ENCODE results near the gene RIPOR1.

The RIPOR1 gene

DNA sequence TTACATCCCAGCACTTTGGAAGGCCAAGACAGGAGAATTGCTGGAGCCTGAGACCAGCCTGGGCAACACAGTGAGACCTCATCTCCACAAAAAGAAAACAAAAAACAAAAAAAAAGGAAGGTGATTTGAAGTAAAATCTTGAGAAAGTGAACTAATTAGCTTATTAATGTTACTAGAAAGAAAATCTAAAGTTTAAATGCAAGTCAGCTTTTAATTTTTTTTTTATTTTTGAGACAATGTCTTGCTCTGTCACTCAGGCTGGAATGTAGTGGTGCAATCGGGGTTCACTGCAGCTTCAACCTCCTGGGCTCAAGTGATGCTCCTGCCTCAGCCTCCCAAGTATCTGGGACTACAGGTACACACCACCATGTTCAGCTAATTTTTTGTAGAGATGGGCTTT, 30.2 kb downstream of the RIPOR1 start:
- DNase-seq: no peak

DNA sequence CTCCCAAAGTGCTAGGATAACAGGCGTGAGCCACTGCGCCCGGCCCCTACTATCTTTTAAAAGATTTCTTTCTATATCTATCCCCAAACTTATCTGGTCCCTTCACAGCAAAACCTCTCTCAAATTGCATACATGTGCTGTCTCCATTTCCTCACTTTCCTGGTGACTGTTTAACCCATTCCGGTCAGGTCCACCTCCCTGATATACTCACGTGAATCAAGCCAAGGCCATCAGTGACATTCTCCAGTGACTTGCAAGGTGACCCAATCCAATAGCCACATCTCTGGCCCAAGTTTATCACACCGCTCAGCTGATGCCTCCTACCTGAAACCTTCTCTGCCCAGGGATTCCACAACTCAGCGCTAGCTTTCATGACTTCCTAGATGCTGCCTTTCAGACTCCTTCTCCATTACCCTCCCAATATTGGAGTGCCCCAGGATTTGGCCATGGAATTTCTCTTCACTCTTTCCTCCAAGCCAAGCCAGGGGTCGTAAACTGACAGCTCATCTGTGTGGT, 32.3 kb downstream of the RIPOR1 start:
- DNase-seq: no peak

DNA sequence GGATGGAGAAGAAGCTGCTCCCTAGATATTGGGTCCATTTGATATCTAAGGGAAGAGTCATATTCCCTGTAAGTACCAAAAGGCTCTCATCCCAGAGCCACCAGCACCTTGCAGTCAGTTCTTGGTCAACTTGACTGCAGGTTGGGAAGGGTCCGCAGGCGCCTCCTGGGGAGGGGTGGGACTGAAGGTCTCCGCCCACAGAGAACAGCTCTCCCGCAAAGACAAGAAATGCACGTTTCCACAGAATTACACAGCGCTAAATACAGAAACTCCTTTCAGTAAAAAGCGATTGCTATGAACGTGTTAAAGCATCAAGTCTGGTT, 32.8 kb downstream of the RIPOR1 start:
- no peak for DNase-seq

DNA sequence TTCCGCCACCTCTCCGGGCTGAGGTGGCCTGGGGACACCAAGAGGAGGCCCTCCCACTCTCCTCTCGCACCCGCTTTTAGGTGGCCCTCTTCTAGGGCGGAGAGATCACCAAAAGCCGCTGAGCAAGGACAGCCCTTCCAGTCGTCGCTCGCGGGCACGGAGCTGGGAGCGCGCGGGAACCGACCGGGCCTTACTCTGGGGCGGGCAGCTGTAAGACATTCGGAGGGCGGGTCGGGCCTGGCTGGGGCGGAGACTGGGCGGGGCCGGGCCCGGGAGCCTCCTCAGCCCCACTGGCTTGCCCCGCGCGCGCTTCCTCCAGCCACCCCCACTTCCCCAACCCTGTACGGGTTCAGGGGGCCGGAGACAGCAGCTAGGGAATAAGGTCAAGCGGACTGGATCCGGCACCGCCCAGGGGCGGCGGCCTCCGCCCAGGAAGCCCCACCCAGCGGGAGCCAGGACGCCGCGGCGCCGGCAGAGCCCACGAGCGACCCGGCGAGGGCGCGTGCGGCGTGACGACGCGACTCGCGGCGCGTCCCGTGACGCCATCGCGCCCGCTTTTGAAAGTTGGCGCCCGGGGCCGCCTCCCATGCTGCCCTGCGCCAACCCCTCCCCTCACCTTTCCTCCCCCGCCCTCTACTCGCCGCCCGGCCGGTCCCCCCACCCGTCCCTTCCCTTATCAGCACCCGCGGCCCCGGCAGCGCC, 33.3 kb downstream of the RIPOR1 start:
- DNase-seq: peak; percentile 97

DNA sequence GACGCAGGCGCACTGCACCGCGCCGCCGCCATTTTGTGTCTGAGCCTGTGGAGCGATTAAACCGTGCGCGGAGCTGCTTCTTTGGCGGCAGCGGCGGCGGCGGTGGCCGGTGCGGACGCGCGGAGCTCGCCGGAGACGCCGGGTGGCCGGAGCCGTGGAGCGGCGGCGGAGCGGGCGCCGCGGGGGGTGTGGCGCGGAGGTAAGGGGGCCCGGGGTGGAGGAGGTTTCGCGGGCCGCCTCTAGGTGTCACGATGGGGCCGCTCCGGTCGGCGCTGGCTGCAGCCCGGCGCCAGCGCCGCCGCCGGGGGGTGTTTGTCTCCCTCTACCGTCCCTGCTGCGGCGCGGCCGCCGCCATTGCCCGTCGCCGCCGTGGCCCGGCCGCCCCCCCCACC, 33.9 kb downstream of the RIPOR1 start, which contains the start of gene CTCF:
Gene CTCF, plus strand, starts transcription at position 1 of the 392 bp plus-strand sequence. CDS start 48,307 bp downstream, outside the sequence.
- DNase-seq: peak; percentile 65

DNA sequence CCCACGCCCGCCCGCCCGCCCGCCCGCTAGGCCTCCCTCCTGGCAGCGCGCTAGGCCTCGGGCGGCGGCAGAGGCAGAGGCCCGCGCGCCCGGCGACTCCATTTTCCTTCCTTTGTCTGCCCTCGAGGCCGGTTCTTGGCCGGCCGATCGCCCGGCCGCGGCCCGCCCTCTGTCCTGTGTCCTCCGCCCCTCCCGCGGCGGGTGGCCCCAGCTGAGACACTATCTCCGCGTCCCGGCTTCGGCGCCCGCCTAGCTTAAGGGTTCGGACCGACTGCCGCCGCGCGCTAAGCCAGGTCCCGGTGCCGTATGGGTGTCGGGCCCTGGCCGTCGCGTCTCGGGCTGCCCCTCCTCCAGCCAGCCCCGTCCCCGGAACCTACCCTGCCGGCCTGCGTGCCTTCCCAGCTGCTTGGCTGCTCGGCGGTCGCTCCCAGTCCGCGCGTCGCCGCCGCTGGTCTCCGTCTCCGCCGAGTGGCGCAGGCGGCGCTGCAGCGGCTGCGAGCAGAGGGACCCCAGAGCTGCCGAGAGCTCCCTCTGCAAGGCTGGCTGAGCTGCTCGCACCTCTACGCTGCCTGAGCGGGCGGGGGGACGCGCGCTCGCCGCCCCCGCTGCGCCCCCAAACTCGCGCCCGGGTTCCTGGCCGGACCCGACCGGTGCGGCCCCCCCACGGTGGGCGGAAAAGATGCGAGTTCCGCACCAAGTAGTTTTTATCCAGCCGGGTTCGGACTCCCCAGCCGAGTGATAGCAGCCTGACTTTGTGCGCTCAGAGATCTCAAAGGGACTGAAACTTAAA, 34.5 kb downstream of the RIPOR1 start:
- no peak for DNase-seq

DNA sequence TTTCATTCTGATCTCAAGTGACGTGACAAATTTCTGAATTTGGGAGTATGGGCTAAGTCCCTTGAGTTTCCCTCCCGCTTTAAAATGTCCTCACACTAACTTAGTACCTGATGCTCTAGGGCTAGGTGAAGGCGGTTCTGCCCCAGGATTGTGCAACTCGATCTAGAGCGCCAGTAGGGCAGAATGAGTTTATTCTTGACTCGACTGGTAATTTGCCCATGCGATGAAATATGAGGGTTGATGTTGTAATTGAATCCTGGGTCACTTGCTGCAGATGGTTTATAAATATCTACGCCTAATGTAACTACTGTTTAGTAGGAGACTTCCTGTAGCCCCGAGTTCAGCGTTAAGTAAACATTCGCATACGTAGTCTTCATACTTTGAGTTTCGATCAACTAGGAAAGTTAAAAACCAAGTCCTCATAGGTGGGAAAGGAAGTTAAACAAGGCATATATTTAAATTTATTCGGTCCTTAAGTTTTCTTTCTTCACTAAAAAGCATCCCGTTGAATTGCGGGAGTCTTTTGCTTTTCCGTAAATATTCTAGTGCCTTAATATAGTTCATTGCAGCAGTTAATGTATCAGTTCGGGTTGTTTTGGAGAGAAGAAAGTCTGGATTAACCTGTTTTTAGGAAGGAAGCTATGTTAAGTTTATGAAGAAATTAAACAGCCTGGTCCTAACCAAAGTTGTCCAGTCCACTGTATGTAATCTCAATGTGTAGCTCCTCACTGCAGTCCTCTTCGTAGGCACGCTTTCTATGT, 35.3 kb downstream of the RIPOR1 start:
- DNase-seq: peak; percentile 26

DNA sequence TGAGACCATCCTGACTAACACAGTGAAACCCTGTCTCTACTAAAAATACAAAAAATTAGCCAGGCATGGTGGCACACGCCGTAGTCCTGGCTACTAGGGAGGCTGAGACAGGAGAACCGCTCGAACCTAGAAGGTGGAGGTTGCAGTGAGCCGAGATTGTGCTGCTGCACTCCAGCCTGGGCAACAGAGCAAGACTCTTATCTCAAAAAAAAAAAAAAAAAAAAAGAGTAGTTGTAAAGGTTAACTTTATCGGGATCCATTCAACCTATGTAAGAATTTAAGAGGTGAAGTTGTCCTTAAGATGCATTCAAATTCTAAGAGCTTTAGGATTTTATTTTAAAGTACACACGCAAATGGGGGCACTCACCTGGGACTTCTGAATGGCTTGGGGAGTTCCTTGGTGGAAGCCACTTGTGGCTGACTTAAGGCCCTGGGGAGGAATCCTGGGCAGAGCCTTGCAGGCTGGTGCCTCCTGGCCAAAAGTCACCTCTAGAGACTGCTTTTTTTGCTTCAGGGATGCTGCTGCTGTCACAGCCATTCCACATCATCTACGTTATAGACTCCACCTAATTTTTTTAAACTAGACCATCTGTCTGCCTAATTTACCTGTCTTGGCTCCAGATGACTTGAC, 37.0 kb downstream of the RIPOR1 start:
- DNase-seq: no peak

DNA sequence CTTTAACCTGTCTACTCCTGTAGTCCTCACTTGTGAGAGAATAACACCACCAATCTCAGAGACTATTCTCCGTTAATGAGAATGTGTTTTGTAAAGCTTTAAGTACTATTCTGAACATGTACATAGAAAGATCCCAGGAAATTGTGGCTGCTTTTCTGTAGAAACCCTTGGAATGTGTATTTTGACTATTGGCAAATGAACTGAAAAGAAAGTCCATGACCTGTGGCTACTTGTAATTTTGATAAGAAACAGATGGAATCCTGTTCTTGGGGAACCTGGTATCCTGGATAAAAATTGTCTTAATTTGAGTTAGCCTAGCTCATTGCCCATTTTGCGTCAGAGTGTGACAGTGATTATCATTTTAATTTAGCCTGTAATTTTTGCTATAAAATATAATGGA, 42.8 kb downstream of the RIPOR1 start:
- DNase-seq: no peak

DNA sequence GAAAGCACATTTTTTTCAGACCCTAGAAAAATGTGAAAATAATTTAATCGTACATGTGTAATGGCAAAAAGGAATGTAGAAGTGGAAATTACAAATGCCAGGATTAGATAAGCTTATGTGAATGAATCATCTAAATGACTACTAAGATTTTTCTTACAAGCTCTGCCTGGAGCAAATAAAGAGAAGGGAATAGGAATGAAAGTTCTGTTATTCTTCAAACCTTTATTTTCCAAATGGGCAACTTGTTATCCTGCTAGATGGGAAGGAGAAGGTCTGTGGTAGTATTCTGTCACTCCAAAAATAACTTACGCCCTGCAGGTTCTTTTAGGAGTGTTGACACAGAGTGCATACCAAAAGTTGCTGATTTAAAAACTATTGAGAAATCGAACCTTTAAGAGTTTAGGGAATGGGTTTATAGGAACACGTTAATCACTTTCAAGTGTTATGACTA, 43.4 kb downstream of the RIPOR1 start:
- DNase-seq: no peak

DNA sequence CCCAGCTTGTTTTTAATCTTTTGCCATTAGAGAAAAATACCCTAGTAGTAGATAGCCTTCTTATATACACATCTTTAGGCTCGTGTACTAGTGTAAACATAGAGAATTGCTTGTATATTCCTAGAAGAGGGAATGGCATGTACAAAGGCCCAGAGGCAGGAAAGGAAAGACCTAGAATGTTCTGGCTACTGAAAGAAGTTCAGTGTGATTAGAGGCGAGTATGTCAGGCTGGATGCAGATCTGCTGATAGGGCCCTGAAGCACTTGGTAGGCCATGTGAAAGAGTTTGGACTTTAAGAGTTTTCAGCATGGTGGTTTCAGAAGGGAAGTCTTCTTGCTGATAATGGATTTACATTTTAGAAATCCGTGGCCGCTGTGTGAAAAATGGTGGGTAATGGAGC, 51.1 kb downstream of the RIPOR1 start:
- DNase-seq: no peak

DNA sequence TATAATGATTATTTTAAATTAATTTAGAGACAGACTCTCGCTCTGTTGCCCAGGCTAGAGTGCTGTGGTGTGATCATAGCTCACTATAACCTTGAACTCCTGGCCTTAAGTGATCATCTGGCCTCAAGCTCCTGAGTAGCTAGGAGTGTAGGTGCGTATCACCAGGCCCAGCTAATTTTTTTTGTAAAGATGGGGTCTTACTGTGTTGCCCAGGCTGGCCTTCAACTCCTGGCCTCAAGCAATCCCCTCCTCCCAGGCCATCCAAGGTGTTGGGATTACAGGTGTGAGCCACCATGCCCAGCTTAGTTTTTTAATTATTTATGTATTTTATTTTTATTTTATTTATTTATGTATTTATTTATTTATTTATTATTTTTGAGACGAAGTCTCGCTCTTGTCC, 51.6 kb downstream of the RIPOR1 start:
- DNase-seq: no peak

DNA sequence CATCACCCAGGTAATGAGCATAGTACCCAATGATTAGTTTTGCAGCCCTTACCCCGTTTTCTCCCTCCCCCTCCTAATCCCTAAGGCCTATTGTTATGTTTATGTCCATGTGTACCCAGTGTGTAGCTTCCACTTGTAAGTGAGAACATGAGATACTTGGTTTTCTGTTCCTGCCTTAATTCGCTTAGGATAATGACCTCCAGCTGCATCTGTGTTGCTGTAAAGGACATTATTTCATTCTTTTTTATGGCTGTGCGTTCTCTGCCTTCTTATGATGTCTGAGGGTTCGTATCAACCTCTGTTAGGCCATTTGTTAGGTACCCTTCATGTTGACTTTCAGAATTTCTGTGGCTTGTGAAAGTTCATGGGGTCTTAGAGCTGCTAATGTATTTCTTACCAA, 64.7 kb downstream of the RIPOR1 start:
- DNase-seq: no peak

DNA sequence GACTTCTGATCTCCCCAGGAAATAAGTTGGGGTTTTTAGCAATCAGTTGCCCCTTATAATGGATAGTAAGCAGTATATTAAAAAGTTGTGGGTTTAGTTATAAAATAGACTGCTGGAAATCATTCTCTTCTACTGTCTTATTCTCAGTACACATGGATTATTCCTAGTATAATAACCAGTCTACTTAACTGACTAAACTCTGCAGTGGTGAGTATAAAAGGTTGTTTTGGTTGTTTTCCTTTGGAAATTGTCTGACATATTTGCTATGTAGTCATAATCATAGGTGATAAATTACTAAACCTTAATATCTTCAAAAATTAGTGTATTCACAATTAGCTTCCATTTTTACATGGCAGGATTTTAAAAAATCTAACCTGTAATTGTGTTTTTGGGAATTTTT, 65.1 kb downstream of the RIPOR1 start:
- DNase-seq: no peak

DNA sequence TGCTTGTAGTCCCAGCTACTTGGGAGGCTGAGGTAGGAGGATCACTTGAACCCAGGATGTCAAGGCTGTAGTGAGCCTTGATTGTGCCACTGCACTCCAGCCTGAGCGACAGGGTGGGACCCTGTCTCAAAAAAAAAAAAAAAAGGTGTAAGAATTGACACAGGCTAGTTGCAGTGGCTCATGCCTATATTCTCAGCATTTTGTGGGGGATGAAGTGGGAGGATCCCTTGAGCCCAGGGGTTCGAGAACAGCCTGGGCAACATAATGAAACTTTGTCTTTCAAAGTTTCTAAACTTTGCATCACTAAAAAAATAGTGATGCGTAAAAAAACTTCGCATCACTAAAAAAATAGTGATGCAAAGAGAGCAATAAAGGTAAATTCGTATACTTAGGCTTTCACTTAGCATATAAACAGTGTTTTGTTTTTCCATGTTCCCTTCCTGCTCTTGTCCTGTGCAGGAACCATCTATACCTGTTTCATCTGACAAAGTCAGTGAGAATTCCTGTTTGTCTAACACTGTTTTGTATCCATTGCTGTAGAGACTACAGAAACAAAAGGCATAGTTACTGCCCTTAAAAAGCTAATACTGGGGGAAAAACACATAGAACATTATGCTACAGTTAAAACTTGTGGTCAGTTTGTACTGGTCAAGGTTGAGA, 65.8 kb downstream of the RIPOR1 start:
- no peak for DNase-seq

DNA sequence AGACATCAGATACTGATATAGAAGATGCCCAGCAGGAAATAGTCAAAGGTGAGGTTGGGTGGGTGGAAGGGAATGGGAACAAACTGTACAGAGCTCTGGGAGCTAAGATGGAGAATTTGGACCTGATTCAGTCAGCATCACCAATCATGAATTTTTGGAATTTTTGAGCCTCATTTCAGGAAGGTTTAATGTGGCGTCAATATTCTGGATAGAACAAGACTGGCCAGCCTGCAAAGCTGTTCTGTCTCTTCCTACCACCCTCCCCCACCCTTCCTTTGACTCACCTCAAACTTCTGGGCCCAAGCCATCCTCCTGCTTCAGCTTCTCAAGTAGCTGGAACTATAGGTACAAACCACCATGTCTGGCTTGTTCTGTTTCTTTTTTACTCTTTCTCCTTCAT, 66.3 kb downstream of the RIPOR1 start:
- DNase-seq: no peak

All from DMS 273 treated with DMSO at 0.1 percent for 48 hours (cell line).